Cardiac septum (tissue), 1 donor: ENCODE data around the gene PRRC2C. TPM values are rescaled to one million over a fixed set of nuclear protein-coding genes. Genes with fewer than 3 reads are reported as not detected.

Source experiments
- DNase-seq: peaks from one replicate; pipeline ENCODE4 v3.0.0-alpha.2; 2020; ENCODE audit warnings: low spot score
- intact Hi-C: fragments of 100-400 bp; cut with DNase I; formaldehyde crosslinking; loops from one replicate; pipeline ENCODE4 v1.14.0; 2022
- total RNA-seq: library from RNA; stranded (reverse); fragmentation: NEBNext Ultra II Directional; extraction: Animal tissue kit (Norgen Biotek cat#: 25700); gene quantifications from one replicate; pipeline ENCODE4 v1.2.1, GENCODE V29; 2021
- donor health status: DM: no; HTN: no; CAD: no.

PRRC2C gene
- total RNA-seq, 1 donor from 2014 or later = 68.6 TPM

DNA sequence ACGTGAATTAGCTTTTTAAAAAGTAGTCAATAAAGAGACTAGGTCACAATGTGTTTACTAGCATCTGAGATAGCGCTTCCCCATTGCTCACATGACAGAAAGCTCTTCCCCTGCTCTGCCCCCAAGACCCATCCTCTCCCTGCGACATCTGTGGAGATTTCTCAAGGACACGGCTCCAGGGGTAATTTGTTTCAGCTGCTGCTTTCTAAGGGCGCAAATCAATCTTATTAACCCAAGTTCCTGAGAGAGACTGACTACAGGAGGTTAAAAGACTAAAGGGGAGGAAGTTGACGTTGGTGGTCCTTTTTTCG, 136.8 kb downstream of the PRRC2C start, which contains the start of gene MYOCOS:
MYOCOS (plus strand) TSS at position 92 of the 311 bp plus-strand sequence. CDS start 1,641 bp downstream, outside the sequence.
- no peak for DNase-seq
- intact Hi-C loops = no loop called here

DNA sequence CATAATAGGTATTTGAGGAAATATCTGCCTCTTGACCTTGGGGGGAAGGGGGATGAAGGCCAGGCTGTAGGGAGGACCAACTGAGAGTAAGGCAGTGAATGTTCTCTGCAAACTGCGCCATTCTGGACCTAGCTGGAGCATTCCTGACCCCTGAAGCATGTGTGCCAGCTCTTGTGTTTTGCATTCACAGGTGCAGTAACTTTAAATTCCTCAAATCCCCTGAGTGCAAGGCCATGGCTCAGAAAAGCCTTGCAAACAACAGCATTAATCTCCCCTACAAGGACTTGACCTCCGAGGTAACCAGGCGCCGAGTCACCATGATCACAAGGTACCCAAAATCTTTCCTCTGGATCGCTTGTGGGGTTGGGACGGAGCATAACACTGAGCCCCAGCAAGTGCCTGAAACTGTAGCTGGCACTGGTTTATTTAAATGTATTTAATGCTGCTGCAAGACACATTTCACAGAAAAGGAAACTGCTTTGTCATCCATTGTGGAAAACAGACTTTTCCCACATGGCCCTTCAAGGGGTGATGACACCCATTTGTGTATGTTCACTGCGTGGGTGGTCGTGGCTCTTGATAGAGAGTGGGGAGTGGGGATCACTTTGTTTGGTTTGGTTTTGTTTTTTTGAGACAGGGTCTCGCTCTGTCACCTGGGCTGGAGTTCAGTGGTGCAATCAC, 138.5 kb downstream of the PRRC2C start:
- DNase-seq = no peak
- intact Hi-C loops = no loop called here

DNA sequence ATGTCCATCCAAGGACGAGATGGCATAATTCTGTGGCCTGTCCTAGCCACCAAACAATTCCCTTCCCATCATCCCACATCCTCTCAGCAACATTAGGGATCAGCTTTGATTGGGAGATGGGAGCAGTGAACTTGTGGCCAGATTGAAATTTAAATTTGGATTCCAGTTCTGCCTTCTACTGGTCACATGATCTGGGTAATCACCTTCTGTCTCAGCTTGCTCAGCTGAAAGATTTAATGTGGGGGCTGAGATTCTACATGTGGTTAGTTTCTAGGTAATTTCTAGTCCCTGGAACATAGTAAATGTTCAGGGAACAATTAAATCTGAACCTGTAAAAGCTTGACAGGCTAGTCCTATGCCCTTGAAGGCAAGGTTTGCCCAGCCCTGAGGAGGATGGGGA, 139.9 kb downstream of the PRRC2C start:
- intact Hi-C loops = no loop called here
- DNase-seq = no peak

DNA sequence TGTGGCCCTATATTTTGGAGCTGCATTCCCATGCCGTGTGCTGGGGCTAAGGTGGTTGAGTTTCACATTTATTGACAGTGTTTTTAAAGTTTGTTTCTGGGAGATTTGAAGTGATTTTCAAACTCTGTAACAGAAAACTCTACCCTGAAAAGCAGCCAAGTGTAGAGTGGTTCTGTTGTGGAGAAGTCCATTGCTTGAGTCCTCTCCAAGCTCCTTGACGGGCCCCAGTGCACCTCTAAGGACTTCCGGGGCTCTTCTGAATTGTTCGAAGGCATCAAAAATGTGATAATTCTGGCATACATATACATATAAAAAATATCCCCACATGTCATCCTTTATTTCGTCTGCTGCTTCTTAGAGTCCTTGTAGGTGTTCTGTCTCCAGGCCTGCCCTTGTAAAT, 141.7 kb downstream of the PRRC2C start:
- no peak for DNase-seq
- intact Hi-C loops = no loop called here

DNA sequence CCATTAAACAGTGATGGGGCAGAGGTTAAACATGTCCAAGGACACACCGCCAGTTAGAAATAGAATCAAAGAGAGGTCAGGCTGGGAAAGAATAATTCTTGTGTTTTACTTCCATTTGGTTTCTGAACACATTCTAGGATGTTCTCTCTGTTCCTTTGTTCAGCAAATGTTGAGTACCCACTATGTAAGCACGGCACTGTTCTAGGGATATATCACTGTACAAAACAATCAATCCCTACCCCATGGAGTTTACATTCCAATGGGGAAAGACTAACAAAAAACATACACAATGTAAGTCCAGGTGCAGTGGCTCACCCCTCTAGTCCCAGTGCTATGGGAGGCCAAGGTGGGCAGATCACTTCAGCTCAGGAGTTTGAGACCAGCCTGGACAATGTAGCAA, 142.9 kb downstream of the PRRC2C start:
- intact Hi-C loops = no loop called here
- DNase-seq = no peak

DNA sequence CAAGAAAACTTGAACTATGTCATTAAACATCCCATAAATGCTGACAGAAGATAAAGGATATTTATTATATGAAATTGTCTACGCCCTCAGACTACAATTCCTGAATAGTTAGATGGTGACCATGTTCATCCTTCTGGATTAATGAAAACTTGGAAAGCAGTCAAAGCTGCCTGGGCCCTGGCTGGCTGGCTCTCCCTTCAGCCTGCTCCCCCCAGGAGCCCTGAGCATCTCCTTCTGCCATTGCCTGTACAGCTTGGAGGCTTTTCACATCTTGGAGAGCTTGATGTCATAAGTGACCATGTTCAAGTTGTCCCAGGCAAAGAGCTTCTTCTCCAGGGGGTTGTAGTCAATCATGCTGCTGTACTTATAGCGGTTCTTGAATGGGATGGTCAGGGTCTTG, 150.3 kb downstream of the PRRC2C start:
- intact Hi-C loops = no loop called here
- no peak for DNase-seq

DNA sequence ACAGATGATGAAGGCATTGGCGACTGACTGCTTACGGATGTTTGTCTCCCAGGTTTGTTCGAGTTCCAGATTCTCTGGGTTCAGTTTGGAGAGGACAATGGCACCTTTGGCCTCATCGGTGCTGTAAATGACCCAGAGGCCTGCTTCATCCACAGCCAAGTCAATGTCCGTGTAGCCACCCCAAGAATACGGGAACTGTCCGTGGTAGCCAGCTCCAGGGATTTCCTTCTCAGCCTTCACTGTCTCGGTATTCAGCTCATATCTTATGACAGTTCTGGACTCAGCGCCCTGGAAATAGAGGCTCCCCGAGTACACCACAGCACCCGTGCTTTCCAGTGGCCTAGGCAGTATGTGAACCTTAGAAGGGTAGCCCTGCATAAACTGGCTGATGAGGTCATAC, 150.8 kb downstream of the PRRC2C start:
- intact Hi-C loops = no loop called here
- DNase-seq = no peak

DNA sequence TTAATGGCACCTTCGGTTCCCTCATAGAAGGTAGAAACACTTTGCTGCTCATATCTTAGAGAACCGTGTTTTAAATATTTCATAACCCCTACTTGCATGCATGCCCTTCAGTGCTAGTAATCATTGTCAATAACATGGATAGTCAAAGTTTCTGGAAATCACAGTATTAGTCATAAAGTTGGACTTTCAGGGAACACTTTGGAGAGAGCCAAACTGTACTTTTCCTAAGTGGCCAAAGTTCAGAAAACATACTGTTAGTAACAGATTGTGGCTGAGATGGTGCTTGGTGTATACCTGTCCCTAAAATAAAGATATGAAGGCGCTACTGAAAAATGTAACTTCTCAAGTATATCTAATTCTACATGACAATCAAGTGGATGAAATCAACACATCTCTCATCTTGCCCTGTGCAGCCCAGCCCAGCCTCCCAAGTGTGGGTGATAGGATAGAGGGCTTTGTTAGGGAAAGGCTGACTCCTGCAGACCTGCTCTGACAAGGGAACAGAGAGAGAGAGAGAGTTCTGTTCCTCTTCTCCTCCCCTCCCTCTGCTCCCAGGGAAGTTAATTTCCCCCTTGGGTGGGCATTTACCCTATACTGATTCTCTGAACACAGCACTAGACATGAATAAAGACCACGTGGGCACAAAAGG, 152.7 kb downstream of the PRRC2C start:
- no peak for DNase-seq
- intact Hi-C loops = no loop called here

DNA sequence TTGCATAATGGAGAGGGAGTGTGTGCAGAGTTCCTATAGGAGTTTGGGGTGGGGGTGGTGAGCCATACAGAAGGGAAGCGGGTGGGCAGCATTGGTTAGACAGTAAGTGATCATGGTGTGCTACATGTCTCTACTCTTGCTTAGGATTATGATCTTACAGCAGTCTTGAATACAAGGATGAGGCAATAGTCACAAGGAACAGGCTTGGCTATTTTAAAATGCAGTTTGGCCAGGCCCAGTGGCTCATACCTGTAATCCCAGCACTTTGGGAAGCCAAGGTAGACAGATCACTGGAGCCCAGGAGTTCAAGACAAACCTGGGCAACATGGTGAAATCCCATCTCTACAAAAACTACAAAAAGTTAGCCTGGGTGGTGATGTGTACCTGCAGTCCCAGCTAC, 154.9 kb downstream of the PRRC2C start:
- no peak for DNase-seq
- intact Hi-C loops = loop anchor here (5.0 kb wide), 1 partner anchor 342 kb away; no protein-coding TSS in a partner anchor

DNA sequence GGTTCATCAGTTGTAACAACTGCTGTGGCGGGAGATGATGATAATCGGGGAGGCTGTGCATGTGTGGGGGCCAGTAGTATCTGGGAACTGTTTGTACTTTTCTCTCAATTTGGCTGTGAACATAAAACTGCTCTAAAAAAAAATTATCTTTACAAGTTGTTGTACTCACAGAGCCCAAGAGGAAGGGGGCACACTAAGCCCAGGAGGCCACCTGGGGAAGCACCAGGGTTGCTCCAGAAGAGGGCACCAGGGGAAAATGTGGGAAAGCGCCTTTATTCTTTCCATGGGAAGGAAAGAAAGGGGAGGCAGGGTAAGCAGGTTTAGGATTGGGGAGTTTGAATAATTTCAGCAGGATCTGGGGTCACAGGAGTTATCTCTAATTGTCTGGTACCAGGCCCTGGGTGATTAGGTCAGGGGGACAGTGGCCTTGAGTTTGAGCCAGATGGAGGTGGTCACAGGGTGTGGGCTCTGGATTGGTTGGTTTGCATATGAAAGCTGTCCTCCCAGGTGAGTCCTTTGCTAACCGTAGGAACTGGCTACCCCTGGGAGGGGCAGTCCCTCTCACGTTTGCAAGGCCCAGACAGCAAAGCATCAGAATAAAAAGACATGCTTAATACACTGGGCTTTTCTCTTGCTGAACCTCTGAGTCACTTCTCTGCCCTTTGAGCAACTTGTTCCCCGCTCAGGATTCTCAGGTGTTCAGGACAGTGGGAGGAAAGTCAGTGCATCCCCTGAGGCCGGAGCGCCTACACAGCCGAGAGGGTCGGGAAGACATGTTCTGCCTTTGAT, 155.9 kb downstream of the PRRC2C start:
- intact Hi-C loops = loop anchor here (5.0 kb wide), 1 partner anchor 341 kb away; no protein-coding TSS in a partner anchor
- no peak for DNase-seq

DNA sequence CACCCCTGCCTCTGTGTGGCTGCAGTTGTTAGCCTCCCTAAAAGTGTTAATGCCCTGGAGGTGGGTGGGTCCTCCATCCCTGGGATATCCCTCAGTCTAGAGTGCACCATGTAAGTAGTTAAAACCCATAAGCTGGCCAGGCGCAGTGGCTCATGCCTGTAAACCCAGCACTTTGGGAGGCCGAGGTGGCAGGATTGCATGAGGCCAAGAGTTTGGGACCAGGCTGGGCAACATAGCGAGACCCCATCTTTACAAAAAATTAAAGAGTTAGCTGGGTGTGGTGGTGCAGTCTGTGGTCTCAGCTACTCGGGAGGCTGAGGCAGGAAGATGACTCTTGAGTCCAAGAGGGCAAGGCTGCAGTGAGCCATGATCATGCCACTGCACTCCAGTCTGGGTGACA, 156.9 kb downstream of the PRRC2C start:
- intact Hi-C loops = loop anchor here (5.0 kb wide), 1 partner anchor 340 kb away; no protein-coding TSS in a partner anchor
- no peak for DNase-seq

Other genes with a start within 250 kb of the PRRC2C start
- gene FMO1, start 237.0 kb upstream of the PRRC2C start, total RNA-seq = 1.3 TPM
- 5.3 TPM for gene FMO4, start 171.3 kb upstream of the PRRC2C start, total RNA-seq
- not detected for gene MYOCOS, start 136.7 kb downstream of the PRRC2C start, total RNA-seq
- 21.0 TPM for gene MYOC, start 167.2 kb downstream of the PRRC2C start, total RNA-seq